ENCODE results near the gene TTC39B.

DNA sequence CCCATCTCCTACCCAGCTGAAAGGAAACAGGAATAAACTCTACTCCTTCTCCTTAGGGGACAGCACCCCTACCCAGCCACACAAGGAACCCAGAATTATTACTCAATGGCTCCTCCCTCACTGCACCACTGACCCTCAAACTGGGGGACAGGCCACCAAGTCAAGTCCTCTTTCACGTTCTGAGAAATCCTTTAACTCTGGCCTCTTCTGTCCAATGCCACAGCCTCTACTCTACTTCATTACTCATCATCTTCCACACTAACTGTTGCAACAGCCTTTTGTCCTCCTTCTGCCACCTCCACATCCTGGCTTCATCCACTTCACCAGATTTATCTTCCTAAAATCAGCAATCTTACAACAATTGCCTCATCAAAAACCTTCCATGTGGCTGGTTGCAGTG lies 6.8 kb downstream of the TTC39B start:
- TF ChIP-seq, protein P1, sequence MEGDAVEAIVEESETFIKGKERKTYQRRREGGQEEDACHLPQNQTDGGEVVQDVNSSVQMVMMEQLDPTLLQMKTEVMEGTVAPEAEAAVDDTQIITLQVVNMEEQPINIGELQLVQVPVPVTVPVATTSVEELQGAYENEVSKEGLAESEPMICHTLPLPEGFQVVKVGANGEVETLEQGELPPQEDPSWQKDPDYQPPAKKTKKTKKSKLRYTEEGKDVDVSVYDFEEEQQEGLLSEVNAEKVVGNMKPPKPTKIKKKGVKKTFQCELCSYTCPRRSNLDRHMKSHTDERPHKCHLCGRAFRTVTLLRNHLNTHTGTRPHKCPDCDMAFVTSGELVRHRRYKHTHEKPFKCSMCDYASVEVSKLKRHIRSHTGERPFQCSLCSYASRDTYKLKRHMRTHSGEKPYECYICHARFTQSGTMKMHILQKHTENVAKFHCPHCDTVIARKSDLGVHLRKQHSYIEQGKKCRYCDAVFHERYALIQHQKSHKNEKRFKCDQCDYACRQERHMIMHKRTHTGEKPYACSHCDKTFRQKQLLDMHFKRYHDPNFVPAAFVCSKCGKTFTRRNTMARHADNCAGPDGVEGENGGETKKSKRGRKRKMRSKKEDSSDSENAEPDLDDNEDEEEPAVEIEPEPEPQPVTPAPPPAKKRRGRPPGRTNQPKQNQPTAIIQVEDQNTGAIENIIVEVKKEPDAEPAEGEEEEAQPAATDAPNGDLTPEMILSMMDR (IDR thresholded peaks at IDR 0.05; ENCODE audit: low read length) = no peak
- TF ChIP-seq EZH2phosphoT487 (IDR thresholded peaks at IDR 0.05; ENCODE audit: low read length) = no peak

Data from MM.1S (cell line).